Measurements from ENCODE around the gene GPC6.

GPC6 gene

DNA sequence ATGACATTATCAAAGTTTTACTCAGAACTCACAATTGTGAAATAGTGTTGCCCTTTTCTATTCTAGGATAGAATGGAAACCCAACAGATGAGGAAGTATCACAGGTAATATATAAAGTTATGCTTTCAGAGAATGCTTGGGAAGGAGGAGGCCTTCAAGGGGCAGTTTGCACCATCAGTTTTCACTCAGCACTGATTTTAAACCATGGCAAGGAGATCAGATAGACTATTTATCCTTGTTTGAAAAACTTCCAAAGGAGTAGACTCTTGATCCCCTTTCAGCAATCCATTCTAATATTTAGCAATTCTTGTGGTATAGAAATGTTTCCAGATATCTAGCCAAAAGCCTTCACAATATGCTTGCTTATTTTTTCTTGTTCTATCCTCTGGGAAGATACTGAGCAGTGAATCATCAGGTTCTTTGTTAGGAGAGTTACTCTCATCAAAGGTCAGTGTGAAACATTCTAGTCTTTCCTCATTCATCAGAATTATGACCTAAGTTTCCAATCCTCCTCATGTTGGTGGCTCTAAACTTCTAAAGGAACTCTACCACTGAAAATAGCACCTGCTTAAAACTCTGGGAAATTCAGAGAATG lies 3.8 kb downstream of the GPC6 start:
- no peak for DNase-seq (ENCODE audit: low read depth)

GRCh38 chr13:93231867-93232266 lies 5.3 kb downstream of the GPC6 start:
- no peak for DNase-seq (ENCODE audit: low read depth)

- no peak for DNase-seq (ENCODE audit: low read depth)
Observed at GRCh38 chr13:93233997-93234416, 7.4 kb downstream of the GPC6 start.

DNA sequence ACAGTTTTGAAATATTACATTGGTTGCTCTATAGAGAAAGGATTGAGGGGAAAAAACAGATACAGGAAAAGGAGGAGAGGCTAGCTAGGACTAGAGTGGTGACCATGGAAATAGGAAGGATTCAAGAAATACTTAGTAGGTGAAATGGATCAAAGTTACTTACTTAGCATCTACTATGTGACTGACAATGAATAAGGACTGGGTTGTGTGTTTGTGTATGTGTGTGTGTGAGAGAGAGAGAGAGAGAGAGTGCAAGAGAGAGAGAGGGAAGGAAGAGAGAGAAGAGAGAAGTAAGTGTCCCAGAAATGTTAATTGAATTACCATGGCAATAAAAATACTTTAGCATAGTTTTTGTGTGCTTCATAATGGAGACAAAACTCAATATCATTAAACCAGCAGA lies 7.9 kb downstream of the GPC6 start:
- DNase-seq (ENCODE audit: low read depth) = no peak

DNA sequence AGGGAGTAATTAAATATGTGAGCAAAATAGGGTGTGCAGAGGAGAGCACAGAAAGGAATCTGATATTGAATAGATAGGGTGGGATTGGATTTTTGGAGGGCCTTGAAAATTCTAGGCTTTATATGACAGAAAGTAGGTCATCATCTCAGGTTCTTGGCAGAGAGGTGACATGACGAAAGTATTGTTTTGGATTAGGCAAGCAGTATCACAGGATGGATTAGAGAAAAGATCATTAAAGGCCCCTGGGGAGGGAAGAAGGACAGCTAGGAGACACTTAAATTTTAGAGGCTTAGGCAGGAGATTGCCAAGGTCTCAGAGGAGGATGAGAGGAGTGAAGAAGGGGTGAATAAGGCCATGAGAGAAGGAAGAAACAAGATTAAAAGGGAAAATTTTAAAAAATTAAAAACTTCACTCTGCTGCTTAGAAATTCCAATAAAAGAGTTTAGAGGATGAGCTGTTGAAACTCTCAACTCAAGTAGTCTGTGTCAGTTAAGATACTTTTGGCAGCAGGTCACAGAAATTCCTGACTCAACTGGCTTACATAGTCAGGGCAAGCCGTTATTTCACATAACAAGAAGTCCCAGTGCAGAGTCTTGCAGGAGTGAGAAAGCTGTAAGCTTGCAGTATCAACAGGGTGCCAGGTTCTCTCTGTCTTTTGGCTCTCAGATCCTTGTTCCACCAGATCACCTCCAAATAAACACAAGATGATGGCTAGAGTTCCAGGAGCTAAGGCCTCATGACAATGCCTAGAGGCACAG lies 8.8 kb downstream of the GPC6 start:
- no peak for DNase-seq (ENCODE audit: low read depth)

GRCh38 chr13:93238711-93239110 lies 12.1 kb downstream of the GPC6 start:
- no peak for DNase-seq (ENCODE audit: low read depth)

DNA sequence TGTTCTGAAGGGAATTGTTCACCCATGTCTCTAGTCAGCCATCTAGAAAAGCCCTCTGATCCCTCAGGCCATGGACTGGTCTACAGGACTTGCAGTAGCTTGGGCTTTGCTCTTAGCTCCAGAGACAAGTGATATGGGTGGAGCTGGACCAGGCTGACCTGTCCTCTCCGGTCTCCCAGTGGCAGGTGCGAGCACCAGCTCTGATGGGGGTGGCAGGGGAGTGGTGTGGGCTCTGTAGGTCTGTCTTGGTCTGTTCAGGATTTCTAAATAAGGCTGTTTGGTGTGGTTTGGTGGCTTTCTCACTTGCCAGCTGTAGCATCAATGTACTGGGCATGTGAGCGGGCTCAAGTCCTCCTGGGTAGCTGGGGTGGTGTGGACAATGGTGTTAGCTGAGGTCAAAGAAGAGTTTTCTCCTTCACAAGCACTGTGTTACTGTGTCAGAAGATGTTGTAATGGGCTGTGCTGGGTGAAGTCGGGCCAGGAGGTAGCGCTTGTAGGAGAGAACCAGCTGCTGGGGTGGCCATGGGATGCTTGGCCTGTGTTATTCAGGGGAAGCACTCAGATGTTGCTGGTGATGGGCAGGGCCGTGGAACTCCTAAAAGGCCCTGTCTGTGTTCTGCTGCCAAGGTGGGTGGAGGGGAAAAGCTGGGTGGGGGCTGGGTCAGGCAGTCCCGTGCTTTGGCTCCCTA lies 16.9 kb downstream of the GPC6 start:
- no peak for DNase-seq (ENCODE audit: low read depth)

GRCh38 chr13:93244141-93244917 lies 17.7 kb downstream of the GPC6 start:
- DNase-seq (ENCODE audit: low read depth) = no peak

- DNase-seq (ENCODE audit: low read depth) = no peak
Observed at GRCh38 chr13:93244918-93245280, 18.3 kb downstream of the GPC6 start.

DNA sequence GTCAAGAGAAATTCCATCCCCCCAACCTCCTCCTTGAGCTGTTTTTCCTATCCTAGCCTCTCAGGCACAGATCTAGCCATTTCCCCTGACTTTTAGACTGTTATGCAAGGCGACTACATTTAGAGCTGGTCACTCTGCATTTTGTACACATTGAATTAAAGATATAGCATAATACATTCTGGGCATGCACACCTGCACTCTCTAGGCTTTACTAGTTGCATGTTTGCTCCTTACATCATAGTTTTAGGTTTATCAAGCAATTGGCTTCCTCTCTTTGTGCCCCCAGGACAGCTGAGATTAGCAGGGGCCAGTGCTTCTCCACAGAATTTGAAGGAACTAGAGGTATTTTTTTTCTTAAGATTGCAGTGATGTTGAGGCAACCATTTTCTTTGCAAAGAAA lies 19.5 kb downstream of the GPC6 start:
- no peak for DNase-seq (ENCODE audit: low read depth)

GRCh38 chr13:93248627-93249047 lies 22.0 kb downstream of the GPC6 start:
- no peak for DNase-seq (ENCODE audit: low read depth)

GRCh38 chr13:93249364-93250306 lies 23.0 kb downstream of the GPC6 start:
- DNase-seq (ENCODE audit: low read depth) = peak; percentile 62

DNA sequence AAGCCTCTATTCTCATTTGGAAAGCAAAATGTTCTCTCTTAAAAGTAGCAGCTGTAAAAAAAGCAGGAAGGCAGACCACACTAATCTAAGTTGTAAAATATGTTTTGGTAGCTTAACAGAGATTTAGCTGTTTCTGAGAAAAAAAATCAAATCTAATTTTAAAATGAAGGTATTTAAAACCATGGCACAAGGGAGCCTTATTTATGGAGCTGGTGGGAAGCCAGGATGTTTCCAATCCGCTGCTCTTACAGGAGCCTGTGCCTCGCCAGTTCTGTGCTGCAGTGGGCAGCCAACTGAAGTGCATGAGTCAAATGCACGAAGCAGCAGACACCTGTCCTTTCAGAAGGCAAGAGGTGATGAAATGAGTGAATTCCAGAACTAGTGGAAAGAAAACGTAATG lies 28.2 kb downstream of the GPC6 start:
- no peak for DNase-seq (ENCODE audit: low read depth)

- DNase-seq (ENCODE audit: low read depth) = no peak
Observed at GRCh38 chr13:93256998-93257397, 30.4 kb downstream of the GPC6 start.

DNA sequence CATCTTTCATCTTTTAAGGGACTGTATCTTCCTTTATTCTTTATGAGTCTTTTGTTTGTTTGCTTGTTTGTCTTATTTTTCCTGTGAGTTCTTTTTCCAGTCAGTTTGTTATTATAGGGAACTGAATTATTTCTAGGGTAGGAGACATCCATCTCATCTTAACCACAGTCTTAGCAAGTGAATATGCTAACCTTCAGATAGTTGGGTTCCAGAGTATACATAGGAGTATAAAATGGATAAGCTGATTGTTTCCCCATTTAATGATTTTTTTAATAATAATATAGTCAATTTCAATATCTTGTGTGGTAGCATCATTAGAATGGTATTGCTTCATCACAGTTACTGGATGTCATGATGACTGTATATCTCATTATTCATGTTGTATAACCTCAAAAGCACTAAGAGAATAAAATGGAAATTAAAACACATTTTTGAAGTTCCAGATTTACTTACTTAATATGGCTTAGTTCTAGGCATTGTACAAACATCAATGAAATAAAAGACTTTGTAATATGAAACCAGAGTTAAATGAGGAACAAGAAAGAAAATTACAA lies 33.0 kb downstream of the GPC6 start:
- DNase-seq (ENCODE audit: low read depth) = no peak

- DNase-seq (ENCODE audit: low read depth) = no peak
Observed at GRCh38 chr13:93260591-93260990, 34.0 kb downstream of the GPC6 start.

- DNase-seq (ENCODE audit: low read depth) = no peak
Observed at GRCh38 chr13:93262729-93263345, 36.2 kb downstream of the GPC6 start.

DNA sequence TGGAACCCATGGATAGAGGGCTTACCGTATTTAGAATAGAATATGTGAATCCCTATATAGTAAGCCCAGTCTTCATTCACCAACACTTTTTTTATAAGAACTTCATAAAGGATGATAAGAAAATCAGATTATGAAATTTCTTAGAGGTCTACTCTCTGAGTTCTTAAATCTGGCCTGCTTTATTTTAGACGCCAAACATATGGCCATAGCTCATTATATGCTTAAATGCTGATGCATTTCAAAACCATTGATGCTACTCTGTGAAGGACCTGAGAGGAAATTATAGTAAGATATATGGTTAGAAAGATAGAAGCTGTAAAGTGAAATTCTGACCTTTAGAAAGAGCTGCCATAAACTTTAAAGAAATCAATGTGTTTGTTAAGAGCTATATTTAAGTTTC lies 38.3 kb downstream of the GPC6 start:
- no peak for DNase-seq (ENCODE audit: low read depth)

DNA sequence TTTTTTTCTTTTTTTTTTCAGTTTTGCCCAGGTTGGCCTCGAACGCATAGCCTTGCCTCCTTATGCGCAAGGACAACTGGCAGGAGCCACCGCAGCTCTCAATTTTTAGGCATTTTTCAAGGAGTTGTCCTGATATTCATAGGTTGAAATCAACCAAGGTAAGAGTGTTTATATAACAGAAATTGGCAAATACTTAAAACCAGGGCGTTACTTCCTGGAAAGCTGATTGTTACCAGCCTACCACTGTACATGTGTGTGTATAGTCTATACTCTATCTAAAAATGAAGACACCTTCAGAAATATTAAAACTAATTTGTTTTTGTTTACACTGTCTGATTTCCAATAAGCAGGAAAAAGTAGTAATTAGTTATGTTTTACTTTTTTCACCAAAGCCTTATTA lies 39.2 kb downstream of the GPC6 start:
- no peak for DNase-seq (ENCODE audit: low read depth)

- DNase-seq (ENCODE audit: low read depth) = no peak
Observed at GRCh38 chr13:93266681-93267080, 40.1 kb downstream of the GPC6 start.
